ENCODE measurements around the gene SLC7A6.

- TF ChIP-seq EZH2 (IDR thresholded peaks at IDR 0.05) (no peak), POLR2AphosphoS5 (IDR thresholded peaks at IDR 0.05; ENCODE audit: borderline replicate concordance, low read depth, low read length) (no peak)
Measured at GRCh38 chr16:68247932-68248331, 16.4 kb upstream of the SLC7A6 start.
